Endothelial cell (in vitro differentiated cells): ENCODE data around the gene KCNK18. TPM values are rescaled to one million over a fixed set of nuclear protein-coding genes. Genes with fewer than 3 reads are reported as not detected.

Source experiments
- DNase-seq: peaks from one replicate; pipeline ENCODE4 v3.0.0; 2021; ENCODE audit warnings: low spot score
- H3K27ac Mint-ChIP-seq: one replicate; pipeline ENCODE4 v1.8.0; 2021; ENCODE audit warnings: mixed read lengths, inconsistent platforms; ENCODE audit not compliant: unreplicated experiment
- H3K27me3 Mint-ChIP-seq: one replicate; pipeline ENCODE4 v1.8.0; 2021; ENCODE audit warnings: mild to moderate bottlenecking, moderate library complexity, mixed read lengths, inconsistent platforms; ENCODE audit not compliant: unreplicated experiment
- H3K36me3 Mint-ChIP-seq: one replicate; pipeline ENCODE4 v1.8.0; 2021; ENCODE audit warnings: mild to moderate bottlenecking, low read depth, mixed read lengths, inconsistent platforms; ENCODE audit not compliant: unreplicated experiment
- H3K4me1 Mint-ChIP-seq: one replicate; pipeline ENCODE4 v1.8.0; 2021; ENCODE audit warnings: mild to moderate bottlenecking, mixed read lengths, inconsistent platforms; ENCODE audit not compliant: unreplicated experiment
- H3K4me3 Mint-ChIP-seq: one replicate; pipeline ENCODE4 v1.8.0; 2021; ENCODE audit warnings: mild to moderate bottlenecking, mixed read lengths, inconsistent platforms; ENCODE audit not compliant: unreplicated experiment
- H3K9me3 Mint-ChIP-seq: one replicate; pipeline ENCODE4 v1.8.0; 2021; ENCODE audit warnings: mixed read lengths, inconsistent platforms; ENCODE audit not compliant: unreplicated experiment
- total RNA-seq: library from RNA; stranded (reverse); fragmentation: NEBNext Ultra II Directional; extraction: Animal tissue kit (Norgen Biotek cat#: 25700); gene quantifications from one replicate; pipeline ENCODE4 v1.2.1, GENCODE V29; 2021; ENCODE audit not compliant: unreplicated experiment
- TF ChIP-seq, protein P1 (sequence below): fragments of 200-600 bp; sonication (generic); IDR thresholded peaks from one replicate; pipeline ENCODE4 v1.5.0; 2021; ENCODE audit warnings: antibody characterized with exemption; ENCODE audit not compliant: unreplicated experiment

Gene KCNK18
- total RNA-seq, 1 donor from 2014 or later: 0.31 TPM

DNA sequence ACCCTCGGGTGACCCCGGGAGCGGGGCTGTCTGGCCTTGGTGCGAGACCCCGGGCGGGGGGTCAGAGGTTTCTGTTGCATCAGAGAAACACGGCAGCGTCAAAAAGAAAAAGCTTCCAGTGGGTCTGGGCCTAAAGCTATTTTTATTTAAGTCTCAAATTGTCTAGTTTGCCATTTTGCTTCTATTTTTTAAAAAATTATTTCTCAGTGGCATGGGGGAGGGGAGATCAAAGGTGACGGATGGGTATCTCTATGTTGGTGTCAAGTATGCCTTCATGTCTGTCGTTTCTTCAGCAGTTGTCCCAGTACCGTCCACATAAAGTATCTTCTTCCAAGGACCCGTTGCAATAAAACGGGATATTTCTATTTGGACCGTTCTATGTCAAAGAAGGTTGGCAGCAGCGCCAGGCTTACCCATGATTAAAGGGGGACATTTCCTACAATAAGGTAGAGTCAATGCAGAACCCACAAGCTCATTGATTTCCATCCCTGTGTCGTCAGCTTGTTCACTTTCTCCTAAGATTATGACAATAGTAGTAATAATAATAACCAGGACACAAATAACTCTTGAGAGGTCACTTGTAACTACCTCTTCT lies 33.2 kb upstream of the KCNK18 start:
- Mint-ChIP-seq H3K27me3 (peaks cover 17% of the 10 kb centered on the region), H3K9me3 (no peaks in the 10 kb centered on the region), H3K4me3 (peak overlapping the region; percentile 90), H3K4me1 (peaks cover 52% of the 10 kb centered on the region), H3K27ac (peak overlapping the region; percentile 75), H3K36me3 (no peaks in the 10 kb centered on the region)
- no peak for DNase-seq
- TF ChIP-seq, protein P1, sequence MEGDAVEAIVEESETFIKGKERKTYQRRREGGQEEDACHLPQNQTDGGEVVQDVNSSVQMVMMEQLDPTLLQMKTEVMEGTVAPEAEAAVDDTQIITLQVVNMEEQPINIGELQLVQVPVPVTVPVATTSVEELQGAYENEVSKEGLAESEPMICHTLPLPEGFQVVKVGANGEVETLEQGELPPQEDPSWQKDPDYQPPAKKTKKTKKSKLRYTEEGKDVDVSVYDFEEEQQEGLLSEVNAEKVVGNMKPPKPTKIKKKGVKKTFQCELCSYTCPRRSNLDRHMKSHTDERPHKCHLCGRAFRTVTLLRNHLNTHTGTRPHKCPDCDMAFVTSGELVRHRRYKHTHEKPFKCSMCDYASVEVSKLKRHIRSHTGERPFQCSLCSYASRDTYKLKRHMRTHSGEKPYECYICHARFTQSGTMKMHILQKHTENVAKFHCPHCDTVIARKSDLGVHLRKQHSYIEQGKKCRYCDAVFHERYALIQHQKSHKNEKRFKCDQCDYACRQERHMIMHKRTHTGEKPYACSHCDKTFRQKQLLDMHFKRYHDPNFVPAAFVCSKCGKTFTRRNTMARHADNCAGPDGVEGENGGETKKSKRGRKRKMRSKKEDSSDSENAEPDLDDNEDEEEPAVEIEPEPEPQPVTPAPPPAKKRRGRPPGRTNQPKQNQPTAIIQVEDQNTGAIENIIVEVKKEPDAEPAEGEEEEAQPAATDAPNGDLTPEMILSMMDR: no peak

DNA sequence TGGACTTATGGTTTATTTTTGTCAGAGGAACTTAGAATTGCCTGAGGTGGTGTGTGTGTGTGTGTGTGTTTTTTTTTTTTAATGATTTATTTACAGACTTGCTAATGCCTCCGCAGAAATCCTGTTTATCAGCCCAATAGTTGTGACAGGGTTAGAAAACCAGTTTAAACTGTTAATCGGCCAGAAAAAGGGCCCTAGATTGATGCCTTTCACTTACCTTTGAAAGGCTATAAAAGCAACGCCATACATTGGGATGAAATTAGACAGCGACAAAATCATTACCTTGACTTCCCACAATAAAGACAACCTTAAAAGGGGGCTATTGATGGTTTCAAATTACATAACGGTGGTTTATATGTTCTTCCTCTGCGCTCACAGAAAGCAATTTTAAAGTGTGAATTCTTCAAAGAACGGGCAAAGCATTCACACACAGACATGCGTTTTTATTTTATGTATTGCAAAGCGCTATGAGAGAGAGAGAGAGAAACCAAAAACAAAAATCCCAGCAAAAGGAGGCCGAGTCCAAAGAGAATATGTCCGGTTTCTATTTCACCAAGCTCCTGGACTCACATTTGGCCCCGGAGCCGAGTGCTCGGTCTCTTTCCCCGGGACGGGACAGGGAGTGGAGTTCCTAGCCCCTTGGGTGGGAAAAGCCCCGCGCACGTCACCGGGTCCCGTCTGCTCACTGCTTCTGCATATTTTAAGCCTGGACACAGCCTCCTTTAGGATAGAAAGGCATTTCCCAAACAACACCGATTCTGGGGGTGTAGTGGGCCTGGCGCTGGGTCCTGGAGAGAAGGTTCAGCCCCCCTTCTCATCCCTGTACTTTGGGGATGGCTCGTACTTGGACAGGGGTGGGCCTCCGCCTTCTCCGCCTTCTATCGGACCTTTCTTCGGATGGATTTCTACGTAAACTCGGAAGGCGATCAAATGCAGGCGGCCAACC lies 32.4 kb upstream of the KCNK18 start:
- peaks cover 23% of the 10 kb centered on the region for H3K27me3 Mint-ChIP-seq
- no peak overlapping the region for H3K27ac Mint-ChIP-seq
- peak overlapping the region; percentile 90 for H3K4me3 Mint-ChIP-seq
- TF ChIP-seq, protein P1: no peak
- H3K4me1 Mint-ChIP-seq: peaks cover 48% of the 10 kb centered on the region
- peak; percentile 26 for DNase-seq
- no peaks in the 10 kb centered on the region for H3K36me3 Mint-ChIP-seq
- no peaks in the 10 kb centered on the region for H3K9me3 Mint-ChIP-seq

DNA sequence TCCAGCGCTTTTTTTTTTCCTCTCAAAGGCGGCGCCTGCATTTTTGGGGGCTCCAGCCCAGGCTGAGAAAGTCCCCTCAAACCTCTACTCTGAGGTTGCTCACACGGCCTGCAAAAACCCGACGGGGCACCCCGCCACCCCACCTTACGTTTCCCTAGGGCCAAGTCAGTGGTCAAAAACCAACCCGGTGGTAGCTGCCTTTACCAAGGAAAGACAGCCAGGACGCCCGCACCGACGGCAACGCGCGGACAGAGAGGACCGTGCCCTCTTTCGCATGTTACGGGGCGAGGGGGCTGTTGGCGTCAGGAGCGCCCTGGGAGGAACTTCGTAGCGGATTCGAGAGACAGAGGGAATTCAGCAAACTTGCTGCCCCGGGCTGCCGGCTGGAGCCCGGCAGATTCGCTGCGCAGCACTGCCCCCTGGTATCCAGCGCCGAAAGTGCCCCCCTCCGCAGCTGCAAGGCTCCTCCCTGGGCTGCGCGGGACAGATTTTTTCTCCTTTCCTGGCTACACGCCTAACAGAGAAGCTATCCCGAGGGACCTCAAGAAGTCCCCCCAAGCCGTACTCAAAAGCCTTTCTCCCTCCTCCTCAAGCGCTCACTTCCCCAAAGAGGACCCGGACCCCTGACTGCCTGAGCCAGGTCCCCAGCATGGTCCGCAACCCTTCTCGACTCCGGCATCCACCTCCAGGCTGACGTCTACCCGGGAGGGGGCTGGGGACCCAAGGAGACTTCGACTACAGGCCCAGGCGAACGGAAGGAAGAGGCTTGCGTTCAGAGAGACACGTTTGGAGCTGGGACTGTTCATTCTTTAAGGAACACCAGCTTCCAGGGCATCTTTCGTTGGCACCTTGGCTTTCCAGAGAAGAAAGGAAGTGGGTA lies 31.5 kb upstream of the KCNK18 start:
- peak; percentile 93 for DNase-seq
- Mint-ChIP-seq H3K27ac (no peak overlapping the region), H3K9me3 (no peaks in the 10 kb centered on the region), H3K27me3 (peaks cover 25% of the 10 kb centered on the region), H3K36me3 (no peaks in the 10 kb centered on the region), H3K4me1 (peaks cover 39% of the 10 kb centered on the region), H3K4me3 (peak overlapping the region; percentile 90)
- TF ChIP-seq, protein P1: peak; percentile 47

DNA sequence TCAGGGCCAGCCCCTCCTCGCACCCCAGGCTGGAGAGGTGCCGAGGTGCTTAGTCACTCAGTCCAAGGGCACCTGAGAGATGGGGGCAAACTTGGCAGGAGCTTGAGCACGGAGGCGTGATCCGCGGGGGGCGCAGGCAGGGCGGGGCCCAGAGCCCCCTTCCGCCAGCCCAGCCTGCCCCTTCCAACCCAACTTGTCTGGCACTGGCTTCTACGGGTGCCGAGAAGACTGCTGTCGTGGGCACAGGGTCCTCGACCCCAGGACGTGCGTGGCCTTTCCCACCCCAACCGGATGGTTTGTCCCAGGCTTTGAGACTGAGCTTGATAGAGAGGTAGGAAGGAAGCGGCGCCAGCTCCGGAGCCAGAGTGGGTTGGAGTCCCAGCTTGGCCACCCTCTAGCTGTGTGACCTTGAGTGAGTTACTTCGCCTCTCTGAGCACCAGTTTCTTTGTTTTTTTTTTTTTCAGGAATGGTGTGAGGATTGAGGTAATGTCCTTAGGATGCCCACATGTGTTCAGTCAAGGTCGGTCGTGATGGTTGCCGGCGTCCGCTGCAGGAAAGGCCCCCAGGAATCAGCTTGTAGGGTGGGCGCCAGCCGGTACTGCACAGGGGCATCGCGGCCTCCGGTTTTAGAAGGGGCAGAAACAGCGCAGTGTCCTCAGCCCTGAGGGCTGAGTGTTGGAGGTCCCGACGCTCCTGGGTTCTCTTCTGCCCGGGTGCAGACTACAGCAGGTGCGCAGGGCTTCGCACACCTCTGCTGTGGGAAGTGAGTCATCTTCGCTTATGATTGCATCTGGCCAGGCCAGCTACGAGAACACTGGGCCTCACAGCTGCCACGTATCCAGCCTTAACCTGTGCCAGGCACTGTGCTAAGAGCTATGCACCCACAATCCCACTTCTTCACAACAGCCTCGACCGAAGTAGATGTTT lies 30.6 kb upstream of the KCNK18 start:
- Mint-ChIP-seq H3K36me3 (no peaks in the 10 kb centered on the region), H3K4me1 (peaks cover 30% of the 10 kb centered on the region), H3K9me3 (no peaks in the 10 kb centered on the region), H3K27me3 (peaks cover 25% of the 10 kb centered on the region), H3K27ac (no peak overlapping the region), H3K4me3 (peak overlapping the region; percentile 51)
- no peak for DNase-seq
- TF ChIP-seq, protein P1: no peak
